Measurements from ENCODE around the gene APOL5.

- TF ChIP-seq YY1 (IDR thresholded peaks at IDR 0.05; ENCODE audit: insufficient read depth, insufficient read length): no peak
- no peak for TF ChIP-seq SUZ12 (IDR thresholded peaks at IDR 0.05; ENCODE audit: extremely low read depth, insufficient read depth, insufficient read length)
These were observed 43.3 kb upstream of the APOL5 start for GRCh38 chr22:35674335-35674734.

Data from NT2/D1 (cell line).